H9 (cell line): ENCODE measurements around the gene KCNJ16. TPM values are rescaled to one million over a fixed set of nuclear protein-coding genes. Genes with fewer than 3 reads are reported as not detected.

Experiments used
- DNase-seq: peaks from one replicate; pipeline ENCODE4 v3.0.0-alpha.2; 2017
- H2AFZ ChIP-seq: one replicate; pipeline ENCODE4 v1.6.1; 2013; ENCODE audit warnings: mild to moderate bottlenecking, low read length, control low read depth, moderate library complexity
- H2AK5ac ChIP-seq: 2 replicates; pipeline ENCODE4 v1.6.1; 2013; ENCODE audit warnings: low read length, control low read depth, mixed read lengths; ENCODE audit not compliant: insufficient read length
- H2BK120ac ChIP-seq: one replicate; pipeline ENCODE4 v1.6.1; 2013; ENCODE audit warnings: low read depth, mild to moderate bottlenecking, low read length, control low read depth, inconsistent platforms; ENCODE audit not compliant: poor library complexity, severe bottlenecking
- H2BK12ac ChIP-seq: 2 replicates; pipeline ENCODE4 v1.6.1; 2013; ENCODE audit warnings: low read length, control low read depth, mixed read lengths, low read depth; ENCODE audit not compliant: insufficient read length
- H2BK15ac ChIP-seq: 2 replicates; pipeline ENCODE4 v1.6.1; 2013; ENCODE audit warnings: low read depth, low read length, control low read depth
- H2BK20ac ChIP-seq: one replicate; pipeline ENCODE4 v1.6.1; 2013; ENCODE audit warnings: low read depth, mild to moderate bottlenecking, low read length, control low read depth, inconsistent platforms; ENCODE audit not compliant: poor library complexity, severe bottlenecking
- H2BK5ac ChIP-seq: 2 replicates; pipeline ENCODE4 v1.6.1; 2013; ENCODE audit warnings: low read length, control low read depth, mixed read lengths; ENCODE audit not compliant: insufficient read length
- H3K14ac ChIP-seq: 2 replicates; pipeline ENCODE4 v1.6.1; 2013; ENCODE audit warnings: low read length, control low read depth; ENCODE audit not compliant: insufficient read depth
- H3K18ac ChIP-seq: 2 replicates; pipeline ENCODE4 v1.6.1; 2013; ENCODE audit warnings: low read depth, mild to moderate bottlenecking, mixed read lengths, low read length, control low read depth; ENCODE audit not compliant: insufficient read length
- H3K23ac ChIP-seq: 2 replicates; pipeline ENCODE4 v1.6.1; 2013; ENCODE audit warnings: low read length, control low read depth, mixed read lengths, low read depth; ENCODE audit not compliant: insufficient read length
- H3K23me2 ChIP-seq: 2 replicates; pipeline ENCODE4 v1.6.1; 2013; ENCODE audit warnings: low read depth, mild to moderate bottlenecking, mixed read lengths, low read length, control low read depth; ENCODE audit not compliant: insufficient read length, poor library complexity, severe bottlenecking
- H3K27ac ChIP-seq: 2 replicates; pipeline ENCODE4 v1.5.1; 2013; ENCODE audit warnings: low read length, control low read depth, mixed read lengths, low read depth; ENCODE audit not compliant: insufficient read length
- H3K27me3 ChIP-seq: 2 replicates; pipeline ENCODE4 v1.6.1; 2013; ENCODE audit warnings: low read length, control low read depth, inconsistent platforms; ENCODE audit not compliant: insufficient read depth
- H3K4ac ChIP-seq: 2 replicates; pipeline ENCODE4 v1.6.1; 2013; ENCODE audit warnings: low read depth, mild to moderate bottlenecking, control low read depth, inconsistent platforms, low read length, moderate library complexity
- H3K4me1 ChIP-seq: 2 replicates; pipeline ENCODE4 v1.6.1; 2013; ENCODE audit warnings: low read length, control low read depth, inconsistent platforms; ENCODE audit not compliant: insufficient read depth
- H3K4me2 ChIP-seq: 2 replicates; pipeline ENCODE4 v1.6.1; 2013; ENCODE audit warnings: low read length, control low read depth, mixed read lengths; ENCODE audit not compliant: insufficient read length, insufficient read depth
- H3K56ac ChIP-seq: 2 replicates; pipeline ENCODE4 v1.6.1; 2013; ENCODE audit warnings: low read depth, mild to moderate bottlenecking, mixed read lengths, low read length, control low read depth; ENCODE audit not compliant: insufficient read length
- H3K79me1 ChIP-seq: 2 replicates; pipeline ENCODE4 v1.6.1; 2013; ENCODE audit warnings: low read depth, mild to moderate bottlenecking, moderate library complexity, low read length, control low read depth, inconsistent platforms; ENCODE audit not compliant: insufficient read depth, poor library complexity, severe bottlenecking
- H3K79me2 ChIP-seq: 2 replicates; pipeline ENCODE4 v1.6.1; 2013; ENCODE audit warnings: low read length, control low read depth, inconsistent platforms; ENCODE audit not compliant: insufficient read depth
- H3K9ac ChIP-seq: 2 replicates; pipeline ENCODE4 v1.6.1; 2013; ENCODE audit warnings: low read length, control low read depth, mixed read lengths; ENCODE audit not compliant: insufficient read length; ENCODE audit errors: extremely low read depth
- H3K9me3 ChIP-seq: one replicate; pipeline ENCODE4 v1.6.1; 2013; ENCODE audit warnings: low read depth, low read length, inconsistent platforms; ENCODE audit not compliant: control insufficient read depth
- H3T11ph ChIP-seq: one replicate; pipeline ENCODE4 v1.6.1; 2013; ENCODE audit warnings: mild to moderate bottlenecking, low read length, control low read depth, inconsistent platforms
- H4K20me1 ChIP-seq: one replicate; pipeline ENCODE4 v1.6.1; 2013; ENCODE audit not compliant: control insufficient read depth, insufficient read length, insufficient read depth
- H4K5ac ChIP-seq: 2 replicates; pipeline ENCODE4 v1.6.1; 2013; ENCODE audit warnings: low read depth, mild to moderate bottlenecking, mixed read lengths, low read length, control low read depth; ENCODE audit not compliant: insufficient read length
- H4K8ac ChIP-seq: replicated peaks from 2 replicates; pipeline ENCODE4 v1.6.1; 2013; ENCODE audit warnings: low read length, control low read depth, mixed read lengths, low read depth; ENCODE audit not compliant: insufficient read length
- H4K91ac ChIP-seq: 2 replicates; pipeline ENCODE4 v1.6.1; 2013; ENCODE audit warnings: low read depth, mild to moderate bottlenecking, moderate library complexity, mixed read lengths, low read length, control low read depth; ENCODE audit not compliant: insufficient read length
- H3K27ac Mint-ChIP-seq, 3 experiments: 2 replicates in 2 of 3; 3 replicates in 1 of 3; pipeline ENCODE4 v1.8.0; 2020 to 2021; ENCODE audit warnings: mixed read lengths in 3 of 3, mild to moderate bottlenecking in 1 of 3, moderate library complexity in 1 of 3
- H3K27me3 Mint-ChIP-seq: 2 replicates; pipeline ENCODE4 v1.8.0; 2021; ENCODE audit warnings: low read depth, mild to moderate bottlenecking, moderate library complexity, mixed read lengths
- H3K36me3 Mint-ChIP-seq, 3 experiments: 2 replicates in 2 of 3; 3 replicates in 1 of 3; pipeline ENCODE4 v1.8.0; 2020 to 2021; ENCODE audit warnings: low read depth in 3 of 3, mixed read lengths in 3 of 3; ENCODE audit not compliant: insufficient read depth in 1 of 3
- H3K4me1 Mint-ChIP-seq, 2 experiments: 2 replicates each; pipeline ENCODE4 v1.8.0; 2020; ENCODE audit warnings: mixed read lengths in 2 of 2
- H3K4me3 Mint-ChIP-seq, 2 experiments: 2 replicates in 1 of 2; 3 replicates in 1 of 2; pipeline ENCODE4 v1.8.0; 2020 to 2021; ENCODE audit warnings: mild to moderate bottlenecking in 2 of 2, mixed read lengths in 2 of 2, moderate library complexity in 1 of 2
- H3K9me3 Mint-ChIP-seq, 2 experiments: 2 replicates in 1 of 2; 3 replicates in 1 of 2; pipeline ENCODE4 v1.8.0; 2020; ENCODE audit warnings: mild to moderate bottlenecking in 2 of 2, mixed read lengths in 2 of 2, moderate library complexity in 1 of 2
- WGBS: extraction: QIAGEN DNeasy Blood & Tissue Kit; methylation state at CpG from one replicate; pipeline ENCODE4 v1.1.7; 2013; ENCODE audit warnings: missing lambda C conversion rate, low lambda C conversion rate, mixed read lengths; ENCODE audit not compliant: insufficient read length; ENCODE audit errors: extremely low coverage; 5-methylcytosine and 5-hydroxymethylcytosine counted together
- total RNA-seq: library from RNA; stranded (reverse); gene quantifications from 2 replicates; pipeline ENCODE4 v1.2.1, GENCODE V29; 2021
- TF ChIP-seq, protein P1 (sequence below): fragments of 200-600 bp; sonication (generic); conservative IDR thresholded peaks from 3 replicates; pipeline ENCODE4 v1.8.0; 2021; ENCODE audit warnings: antibody characterized with exemption, mild to moderate bottlenecking

Gene KCNJ16
- total RNA-seq, 1 experiment from 2014 or later, result not detected

DNA sequence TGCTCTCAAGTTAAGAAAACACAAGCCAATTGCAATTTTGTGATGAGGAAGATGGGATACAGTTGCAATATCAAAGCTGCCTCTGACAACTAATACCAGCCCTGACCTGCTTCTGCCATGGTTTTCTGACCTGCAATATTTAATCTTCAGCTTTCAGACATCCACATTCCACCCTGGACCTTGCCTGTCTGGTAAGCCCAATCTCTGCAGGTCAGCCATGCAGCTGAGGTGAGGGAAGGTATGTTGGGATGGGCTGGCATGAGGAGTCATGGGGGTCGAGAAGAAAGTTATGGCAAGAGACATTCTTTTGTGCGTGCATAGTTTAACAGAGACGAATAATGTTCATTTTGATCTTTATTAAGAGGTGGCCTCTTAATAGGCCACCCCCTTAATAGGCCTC lies 31.5 kb downstream of the KCNJ16 start:
- H2BK120ac ChIP-seq, result no peak overlapping the region
- H3K23ac ChIP-seq, result no peak overlapping the region
- no peak overlapping the region for H4K91ac ChIP-seq
- Mint-ChIP-seq H3K27me3 (no peaks in the 10 kb centered on the region; the same call in 1 of the 2 replicates), H3K36me3 (no peaks in the 10 kb centered on the region), H3K27ac (no peak overlapping the region), H3K4me3 (no peak overlapping the region), H3K9me3 (no peaks in the 10 kb centered on the region), H3K4me1 (peaks cover 4 to 7% of the 10 kb centered on the region in 2 experiments; a peak in 2 of 4 replicates)
- no peak overlapping the region for H3K9ac ChIP-seq
- no peak overlapping the region for H2AFZ ChIP-seq
- no CpG with 5 or more reads among the region's 3 CpGs for WGBS
- DNase-seq, result no peak
- no peaks in the 10 kb centered on the region for H3K79me1 ChIP-seq
- H3K79me2 ChIP-seq, result no peaks in the 10 kb centered on the region
- H3K27me3 ChIP-seq, result no peaks in the 10 kb centered on the region
- no peak overlapping the region for H3T11ph ChIP-seq
- no peak overlapping the region for H3K14ac ChIP-seq
- TF ChIP-seq, protein P1, sequence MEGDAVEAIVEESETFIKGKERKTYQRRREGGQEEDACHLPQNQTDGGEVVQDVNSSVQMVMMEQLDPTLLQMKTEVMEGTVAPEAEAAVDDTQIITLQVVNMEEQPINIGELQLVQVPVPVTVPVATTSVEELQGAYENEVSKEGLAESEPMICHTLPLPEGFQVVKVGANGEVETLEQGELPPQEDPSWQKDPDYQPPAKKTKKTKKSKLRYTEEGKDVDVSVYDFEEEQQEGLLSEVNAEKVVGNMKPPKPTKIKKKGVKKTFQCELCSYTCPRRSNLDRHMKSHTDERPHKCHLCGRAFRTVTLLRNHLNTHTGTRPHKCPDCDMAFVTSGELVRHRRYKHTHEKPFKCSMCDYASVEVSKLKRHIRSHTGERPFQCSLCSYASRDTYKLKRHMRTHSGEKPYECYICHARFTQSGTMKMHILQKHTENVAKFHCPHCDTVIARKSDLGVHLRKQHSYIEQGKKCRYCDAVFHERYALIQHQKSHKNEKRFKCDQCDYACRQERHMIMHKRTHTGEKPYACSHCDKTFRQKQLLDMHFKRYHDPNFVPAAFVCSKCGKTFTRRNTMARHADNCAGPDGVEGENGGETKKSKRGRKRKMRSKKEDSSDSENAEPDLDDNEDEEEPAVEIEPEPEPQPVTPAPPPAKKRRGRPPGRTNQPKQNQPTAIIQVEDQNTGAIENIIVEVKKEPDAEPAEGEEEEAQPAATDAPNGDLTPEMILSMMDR, result no peak
- H4K5ac ChIP-seq, result no peak overlapping the region
- no peaks in the 10 kb centered on the region for H3K23me2 ChIP-seq
- no peak overlapping the region for H2BK15ac ChIP-seq
- no peaks in the 10 kb centered on the region for H3K4me1 ChIP-seq
- H2BK12ac ChIP-seq, result no peak overlapping the region
- no peaks in the 10 kb centered on the region for H3K9me3 ChIP-seq
- H4K20me1 ChIP-seq, result no peaks in the 10 kb centered on the region
- no peak overlapping the region for H2BK20ac ChIP-seq
- no peak overlapping the region for H3K56ac ChIP-seq
- no peak overlapping the region for H2BK5ac ChIP-seq
- no peak overlapping the region for H2AK5ac ChIP-seq
- no peak overlapping the region for H3K4ac ChIP-seq
- no peak overlapping the region for H4K8ac ChIP-seq
- H3K4me2 ChIP-seq, result no peak overlapping the region
- H3K27ac ChIP-seq, result no peak overlapping the region
- H3K18ac ChIP-seq, result no peak overlapping the region
